SK-N-SH (cell line): Measurements from ENCODE around the gene MAGI2. TPM values are rescaled to one million over a fixed set of nuclear protein-coding genes. Genes with fewer than 3 reads are reported as not detected.

Experiments used
- CTCF ChIA-PET: fragments of 300-600, 350-600 bp; formaldehyde crosslinking; extraction: SDS; loops from one replicate; lab custom pipeline; 2021; lab: Yijun Ruan, JAX
- POLR2A ChIA-PET: fragments of 350-600 bp; sonication (Branson Sonifier 250); formaldehyde crosslinking; extraction: SDS; loops from one replicate; lab custom pipeline; 2020; ENCODE audit warnings: antibody characterized with exemption, inconsistent platforms; lab: Yijun Ruan, JAX
- DNase-seq: peaks from one replicate; pipeline ENCODE4 v3.0.0; 2012
- H2AFZ ChIP-seq: fragments of 200-600 bp; sonication (generic); 2 replicates; pipeline ENCODE4 v1.8.1; 2016; ENCODE audit warnings: antibody characterized with exemption, mild to moderate bottlenecking, low read depth
- H3F3A ChIP-seq: fragments of 200-600 bp; sonication (generic); replicated peaks from 2 replicates; pipeline ENCODE3; 2016; ENCODE audit warnings: antibody characterized with exemption, mild to moderate bottlenecking; ENCODE audit not compliant: insufficient read depth
- H3K27ac ChIP-seq, 2 experiments: fragments of 200-500 bp in 1 of 2; fragments of 200-600 bp in 1 of 2; sonication (Bioruptor generic) in 1 of 2; sonication (generic), shearing (Covaris generic) in 1 of 2; 2 replicates each; pipeline versions ENCODE4 v1.5.1 to v1.6.1; 2014 to 2016; ENCODE audit warnings: low read depth in 2 of 2, inconsistent platforms in 1 of 2, low read length in 1 of 2, mild to moderate bottlenecking in 1 of 2, mixed read lengths in 1 of 2
- H3K27me3 ChIP-seq: fragments of 200-600 bp; sonication (generic), shearing (Covaris generic); 2 replicates; pipeline ENCODE4 v1.6.1; 2016; ENCODE audit warnings: mixed run types; ENCODE audit not compliant: insufficient read depth
- H3K36me3 ChIP-seq, 2 experiments: fragments of 200-500 bp in 1 of 2; fragments of 200-600 bp in 1 of 2; sonication (Bioruptor generic) in 1 of 2; sonication (generic) in 1 of 2; replicated peaks in 1 of 2; 2 replicates each; pipeline versions ENCODE3 to v1.5.1; 2014 to 2016; ENCODE audit warnings: low read length in 1 of 2, mild to moderate bottlenecking in 1 of 2; ENCODE audit not compliant: insufficient read depth in 2 of 2, control insufficient read depth in 1 of 2
- H3K4me1 ChIP-seq, 2 experiments: fragments of 200-500 bp in 1 of 2; fragments of 200-600 bp in 1 of 2; sonication (Bioruptor generic) in 1 of 2; sonication (generic), shearing (Covaris generic) in 1 of 2; 2 replicates each; pipeline versions ENCODE4 v1.5.1 to v1.6.1; 2014 to 2016; ENCODE audit warnings: low read depth in 1 of 2, low read length in 1 of 2, mixed run types in 1 of 2; ENCODE audit not compliant: insufficient read depth in 2 of 2, control insufficient read depth in 1 of 2
- H3K4me2 ChIP-seq: fragments of 200-600 bp; sonication (generic), shearing (Covaris generic); 2 replicates; pipeline ENCODE4 v1.6.1; 2017; ENCODE audit warnings: mixed run types
- H3K4me3 ChIP-seq, 2 experiments: fragments of 200-500 bp in 1 of 2; fragments of 200-600 bp in 1 of 2; sonication (Bioruptor generic) in 1 of 2; sonication (generic), shearing (Covaris generic) in 1 of 2; 2 replicates each; pipeline versions ENCODE4 v1.5.1 to v1.8.1; 2014 to 2016; ENCODE audit warnings: low read depth in 2 of 2, inconsistent platforms in 1 of 2, low read length in 1 of 2, mild to moderate bottlenecking in 1 of 2, mixed read lengths in 1 of 2, moderate library complexity in 1 of 2
- H3K79me2 ChIP-seq: fragments of 200-600 bp; sonication (generic); 2 replicates; pipeline ENCODE4 v1.8.1; 2017; ENCODE audit warnings: mild to moderate bottlenecking; ENCODE audit not compliant: insufficient read depth
- H3K9ac ChIP-seq: fragments of 200-600 bp; sonication (generic); 2 replicates; pipeline ENCODE4 v1.6.1; 2017; ENCODE audit warnings: mixed run types
- H3K9me2 ChIP-seq: fragments of 200-600 bp; sonication (generic); 2 replicates; pipeline ENCODE4 v1.6.1; 2017; ENCODE audit warnings: mixed run types
- H3K9me3 ChIP-seq: fragments of 200-600 bp; sonication (generic); 2 replicates; pipeline ENCODE4 v1.6.1; 2017; ENCODE audit warnings: mixed run types, mild to moderate bottlenecking, moderate library complexity
- H4K20me1 ChIP-seq: fragments of 200-600 bp; sonication (generic); 2 replicates; pipeline ENCODE4 v1.6.1; 2017; ENCODE audit warnings: mild to moderate bottlenecking, mixed run types; ENCODE audit not compliant: insufficient read depth
- CHD2 ChIP-seq: fragments of 150-350 bp; IDR thresholded peaks from 2 replicates; pipeline ENCODE4 v1.6.1; 2018; ENCODE audit warnings: low read length; ENCODE audit not compliant: partially characterized antibody
- EP300 ChIP-seq, 2 experiments: IDR thresholded peaks; 2 replicates each; pipeline versions ENCODE4 v1.4.0 to v1.6.1; 2012; ENCODE audit warnings: borderline replicate concordance in 1 of 2, low read depth in 1 of 2, low read length in 1 of 2
- FOXJ3 ChIP-seq: sonication (generic); formaldehyde crosslinking; IDR thresholded peaks from 2 replicates; pipeline ENCODE4 v1.5.1; 2020; ENCODE audit warnings: mild to moderate bottlenecking, missing genetic modification reagents
- NRF1 ChIP-seq: IDR thresholded peaks from 2 replicates; pipeline ENCODE4 v1.6.1; 2012; ENCODE audit warnings: low read depth, mild to moderate bottlenecking, low read length
- RAD21 ChIP-seq: IDR thresholded peaks from 2 replicates; pipeline ENCODE4 v1.6.1; 2012; ENCODE audit warnings: mild to moderate bottlenecking, low read length
- RXRA ChIP-seq: IDR thresholded peaks from 2 replicates; pipeline ENCODE4 v1.4.0; 2012; ENCODE audit warnings: low read depth, mild to moderate bottlenecking, borderline replicate concordance
- TCF12 ChIP-seq: IDR thresholded peaks from 2 replicates; pipeline ENCODE4 v1.4.0; 2012
- TEAD4 ChIP-seq: IDR thresholded peaks from 2 replicates; pipeline ENCODE4 v1.4.0; 2012; ENCODE audit warnings: mild to moderate bottlenecking, borderline replicate concordance; ENCODE audit not compliant: insufficient read depth
- YY1 ChIP-seq: IDR thresholded peaks from 2 replicates; pipeline ENCODE4 v1.4.0; 2012; ENCODE audit warnings: low read depth, mild to moderate bottlenecking
- WGBS: methylation state at CpG from one replicate; pipeline ENCODE4 v1.1.6; 2017; ENCODE audit warnings: low lambda C conversion rate; 5-methylcytosine and 5-hydroxymethylcytosine counted together
- polyA plus RNA-seq, 3 experiments: library from polyadenylated mRNA; depleted of rRNA; stranded (reverse); fragments of >200 nt; gene quantifications; 2 replicates each; pipeline ENCODE4 v1.2.3, GENCODE V29; 2012
- TF ChIP-seq, protein P1 (sequence below): IDR thresholded peaks from 2 replicates; pipeline ENCODE4 v1.4.0; 2012; ENCODE audit warnings: low read depth
- TF ChIP-seq, protein P2 (sequence below): fragments of 200-600 bp; sonication (generic); IDR thresholded peaks from 2 replicates; pipeline ENCODE4 v1.6.1; 2017; ENCODE audit warnings: antibody characterized with exemption, mild to moderate bottlenecking, moderate library complexity
- TF ChIP-seq, protein P3 (sequence below): fragments of 150-350 bp; IDR thresholded peaks from 2 replicates; pipeline ENCODE4 v1.6.1; 2017; ENCODE audit warnings: antibody characterized with exemption, low read length, low read depth, borderline replicate concordance

Gene MAGI2
- polyA plus RNA-seq, 1 of the 3 experiments (the other 2 are of a cell fraction): 1.1 TPM

DNA sequence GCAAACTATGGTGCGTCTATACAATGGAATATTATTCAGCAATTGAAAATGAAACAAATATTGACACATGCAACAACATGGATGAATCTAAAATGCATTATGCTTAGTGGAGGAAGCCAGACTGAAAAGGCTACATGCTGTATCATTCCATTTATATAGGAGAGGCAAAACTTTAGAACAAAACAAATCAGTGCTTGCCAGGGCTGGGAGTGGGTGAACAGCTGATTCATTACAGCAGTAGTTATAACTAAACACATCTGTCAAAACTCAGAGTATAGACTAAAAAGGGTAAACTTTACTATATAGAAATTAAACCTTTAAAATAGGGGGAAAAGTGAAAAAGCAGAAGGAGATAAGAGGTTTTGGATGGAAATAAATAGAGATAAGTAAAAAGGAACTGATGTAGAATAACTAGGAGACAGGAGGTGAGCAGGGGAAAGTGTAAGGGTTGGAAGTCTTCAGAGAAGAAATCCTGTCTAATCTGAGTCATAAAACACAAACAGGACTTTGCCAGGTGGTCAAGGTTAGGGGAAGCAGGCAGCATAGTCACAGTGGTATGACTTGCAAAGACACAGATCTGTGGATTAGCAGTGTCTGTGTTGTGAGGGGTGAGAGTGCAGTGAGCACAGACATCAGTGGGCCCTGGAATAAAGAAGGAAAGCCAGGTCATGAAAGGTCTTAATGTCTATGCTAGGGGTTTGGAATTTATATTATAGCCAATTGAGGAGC lies 1305.1 kb downstream of the MAGI2 start (continued):
- TF ChIP-seq EP300 (IDR thresholded peaks at IDR 0.05; ENCODE audit: borderline replicate concordance in 1 of 2, low read depth in 1 of 2, low read length in 1 of 2) (no peak), TCF12 (peak; percentile 57; the same call in 1 of the 2 replicates), NRF1 (no peak)

DNA sequence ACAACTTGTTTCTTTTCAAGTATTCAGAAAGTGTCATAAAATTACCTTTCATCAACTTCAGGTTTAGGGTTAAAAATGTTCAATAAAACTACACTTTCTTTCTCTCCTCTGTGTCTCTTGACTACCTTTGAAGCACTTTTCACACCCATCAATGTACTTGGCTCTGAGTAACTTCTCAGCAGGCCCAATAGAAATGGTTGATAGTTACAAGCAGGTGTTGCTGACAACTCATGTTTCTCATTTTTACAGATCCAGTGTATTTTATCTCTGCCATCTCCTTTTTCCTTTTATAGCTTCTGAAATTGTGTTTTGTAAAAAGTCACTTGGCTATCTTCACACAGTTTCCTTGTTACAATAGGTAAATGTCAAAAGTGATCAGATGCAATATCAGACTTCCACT lies 1306.9 kb downstream of the MAGI2 start:
- CTCF ChIA-PET: interaction anchor here (0.9 kb wide), 1 partner anchor 12 kb away, joined by 3 read pairs; no protein-coding TSS in a partner anchor

DNA sequence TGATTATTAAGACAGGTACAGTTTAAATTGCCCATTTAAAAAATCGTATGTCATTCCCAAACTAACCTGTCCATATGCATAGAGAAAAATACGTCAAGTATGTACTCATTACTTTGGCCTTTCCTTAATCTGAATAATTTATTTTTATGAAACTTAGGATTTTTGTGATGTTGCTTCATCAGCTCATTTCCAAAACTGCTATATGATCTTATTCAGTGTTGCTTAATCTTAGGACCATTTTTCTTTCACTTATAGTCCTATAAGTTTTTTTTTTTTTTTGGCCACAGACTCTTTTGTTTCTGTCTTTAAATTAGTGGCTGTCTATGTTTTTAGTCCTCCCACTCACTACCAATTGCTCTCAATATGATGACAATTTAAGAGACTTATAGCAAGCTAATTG lies 1309.8 kb downstream of the MAGI2 start:
- POLR2A ChIA-PET: no interaction called here
- Histone ChIP-seq H3F3A (peaks cover 41% of the 10 kb centered on the region), H3K27me3 (no peaks in the 10 kb centered on the region), H3K9ac (no peak overlapping the region), H3K9me3 (no peaks in the 10 kb centered on the region), H4K20me1 (no peaks in the 10 kb centered on the region), H3K9me2 (no peaks in the 10 kb centered on the region; the same call in 1 of the 2 replicates), H3K27ac (no peak overlapping the region), H3K79me2 (no peaks in the 10 kb centered on the region), H3K4me3 (no peak overlapping the region), H2AFZ (no peak overlapping the region), H3K36me3 (no peaks in the 10 kb centered on the region), H3K4me2 (no peak overlapping the region), H3K4me1 (peaks cover 33 to 34% of the 10 kb centered on the region in 2 experiments)
- TF ChIP-seq FOXJ3 (CRISPR knock-in tag) (no peak), NRF1 (no peak), YY1 (no peak)
- TF ChIP-seq, protein P1, sequence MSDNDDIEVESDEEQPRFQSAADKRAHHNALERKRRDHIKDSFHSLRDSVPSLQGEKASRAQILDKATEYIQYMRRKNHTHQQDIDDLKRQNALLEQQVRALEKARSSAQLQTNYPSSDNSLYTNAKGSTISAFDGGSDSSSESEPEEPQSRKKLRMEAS: no peak
- TF ChIP-seq, protein P2, sequence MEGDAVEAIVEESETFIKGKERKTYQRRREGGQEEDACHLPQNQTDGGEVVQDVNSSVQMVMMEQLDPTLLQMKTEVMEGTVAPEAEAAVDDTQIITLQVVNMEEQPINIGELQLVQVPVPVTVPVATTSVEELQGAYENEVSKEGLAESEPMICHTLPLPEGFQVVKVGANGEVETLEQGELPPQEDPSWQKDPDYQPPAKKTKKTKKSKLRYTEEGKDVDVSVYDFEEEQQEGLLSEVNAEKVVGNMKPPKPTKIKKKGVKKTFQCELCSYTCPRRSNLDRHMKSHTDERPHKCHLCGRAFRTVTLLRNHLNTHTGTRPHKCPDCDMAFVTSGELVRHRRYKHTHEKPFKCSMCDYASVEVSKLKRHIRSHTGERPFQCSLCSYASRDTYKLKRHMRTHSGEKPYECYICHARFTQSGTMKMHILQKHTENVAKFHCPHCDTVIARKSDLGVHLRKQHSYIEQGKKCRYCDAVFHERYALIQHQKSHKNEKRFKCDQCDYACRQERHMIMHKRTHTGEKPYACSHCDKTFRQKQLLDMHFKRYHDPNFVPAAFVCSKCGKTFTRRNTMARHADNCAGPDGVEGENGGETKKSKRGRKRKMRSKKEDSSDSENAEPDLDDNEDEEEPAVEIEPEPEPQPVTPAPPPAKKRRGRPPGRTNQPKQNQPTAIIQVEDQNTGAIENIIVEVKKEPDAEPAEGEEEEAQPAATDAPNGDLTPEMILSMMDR: no peak
- TF ChIP-seq, protein P3, sequence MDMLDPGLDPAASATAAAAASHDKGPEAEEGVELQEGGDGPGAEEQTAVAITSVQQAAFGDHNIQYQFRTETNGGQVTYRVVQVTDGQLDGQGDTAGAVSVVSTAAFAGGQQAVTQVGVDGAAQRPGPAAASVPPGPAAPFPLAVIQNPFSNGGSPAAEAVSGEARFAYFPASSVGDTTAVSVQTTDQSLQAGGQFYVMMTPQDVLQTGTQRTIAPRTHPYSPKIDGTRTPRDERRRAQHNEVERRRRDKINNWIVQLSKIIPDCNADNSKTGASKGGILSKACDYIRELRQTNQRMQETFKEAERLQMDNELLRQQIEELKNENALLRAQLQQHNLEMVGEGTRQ: no peak
- CTCF ChIA-PET: interaction anchor here (0.7 to 2.8 kb wide), 3 partner anchors 9 to 245 kb away, joined by 3 to 13 read pairs (median 3); no protein-coding TSS in a partner anchor
- no peak for DNase-seq
- 83% methylated on average over 2 of the region's 2 CpGs for WGBS

More for the DNA sequence above, 1306.9 kb downstream of the MAGI2 start:
- Histone ChIP-seq H3K27me3 (no peaks in the 10 kb centered on the region), H3K4me2 (no peak overlapping the region), H3K79me2 (no peaks in the 10 kb centered on the region), H3K4me3 (no peak overlapping the region), H3K4me1 (peaks cover 18 to 33% of the 10 kb centered on the region in 2 experiments), H3F3A (peaks cover 36% of the 10 kb centered on the region), H3K36me3 (no peaks in the 10 kb centered on the region), H3K9me3 (no peaks in the 10 kb centered on the region), H3K9ac (no peak overlapping the region)
- no peak for DNase-seq
- POLR2A ChIA-PET: no interaction called here
- no peak for TF ChIP-seq TCF12
- no peak for TF ChIP-seq CHD2
- no peak for TF ChIP-seq NRF1
- TF ChIP-seq TEAD4: no peak
- no peak for TF ChIP-seq RAD21
- no peak for TF ChIP-seq RXRA
- TF ChIP-seq, all 33 proteins: peak for 0
- Histone ChIP-seq H3K27ac (no peak overlapping the region; a peak in 1 of 4 replicates), H4K20me1 (no peaks in the 10 kb centered on the region), H3K9me2 (no peaks in the 10 kb centered on the region; the same call in 1 of the 2 replicates), H2AFZ (no peak overlapping the region)
